HG03039 (cell line): ENCODE results near the gene KDELR3.
"Not testable (repeated sequence)": the region's sequence is repeated elsewhere in the genome, so short reads cannot be mapped to it uniquely, and the experiment has no call there.

Source experiments
- ATAC-seq: cut with Tn5 transposase; IDR thresholded peaks from one replicate; pipeline ENCODE4 v1.9.1; 2021; ENCODE audit warnings: mild to moderate bottlenecking, moderate library complexity; ENCODE audit not compliant: unreplicated experiment

The KDELR3 gene

GRCh38 chr22:38455530-38456271 is 12.2 kb upstream of the KDELR3 start:
- no peak for ATAC-seq

- ATAC-seq = no peak
Measured at GRCh38 chr22:38456272-38456835, 11.5 kb upstream of the KDELR3 start.

- no peak for ATAC-seq
Measured at GRCh38 chr22:38456841-38457699, 10.8 kb upstream of the KDELR3 start.

GRCh38 chr22:38460426-38460840 is 7.5 kb upstream of the KDELR3 start:
- no peak for ATAC-seq

GRCh38 chr22:38461057-38461413 is 6.9 kb upstream of the KDELR3 start:
- ATAC-seq = no peak

GRCh38 chr22:38461414-38462081 is 6.3 kb upstream of the KDELR3 start:
- ATAC-seq = no peak

GRCh38 chr22:38462960-38463784 is 4.7 kb upstream of the KDELR3 start:
- no peak for ATAC-seq

- no peak for ATAC-seq
Measured at GRCh38 chr22:38464992-38465672, 2.8 kb upstream of the KDELR3 start.

GRCh38 chr22:38465673-38466490 is 2.0 kb upstream of the KDELR3 start:
- no peak for ATAC-seq

GRCh38 chr22:38467438-38467903 is 425 bp upstream of the KDELR3 start:
- no peak for ATAC-seq

- no peak for ATAC-seq
Measured at GRCh38 chr22:38468443-38469305, 778 bp downstream of the KDELR3 start.

GRCh38 chr22:38469306-38469781 is 1.4 kb downstream of the KDELR3 start:
- ATAC-seq = no peak

GRCh38 chr22:38470179-38470578 is 2.3 kb downstream of the KDELR3 start:
- not testable (repeated sequence) for ATAC-seq

GRCh38 chr22:38471237-38471636 is 3.3 kb downstream of the KDELR3 start:
- ATAC-seq = no peak

GRCh38 chr22:38474003-38474607 is 6.2 kb downstream of the KDELR3 start:
- no peak for ATAC-seq

GRCh38 chr22:38477585-38477984 is 9.7 kb downstream of the KDELR3 start:
- no peak for ATAC-seq

- no peak for ATAC-seq
Measured at GRCh38 chr22:38479096-38479837, 11.4 kb downstream of the KDELR3 start.
